Measurements from ENCODE around the gene PPP4R4. TPM values are rescaled to one million over a fixed set of nuclear protein-coding genes. Genes with fewer than 3 reads are reported as not detected.

PPP4R4 gene
- total RNA-seq, 1 experiment from 2014 or later = 1.1 TPM

GRCh38 chr14:94162466-94162865 is 11.7 kb upstream of the PPP4R4 start:
- in situ Hi-C loops (cut with HindIII; ENCODE audit: low pct_unique_long_range_greater_than_20kb, low sequenced_read_pairs) (no loop called here), intact Hi-C loops (cut with micrococcal nuclease; ENCODE audit: unreplicated experiment) (no loop called here)
- no peak for ATAC-seq
- H3K36me3 ChIP-seq (ENCODE audit: control insufficient read depth, insufficient read depth, low read length) = no peaks in the 10 kb centered on the region
- BruUV-seq (replicated peaks) = no TSS peak
- no peak for DNase-seq (ENCODE audit: low read depth, low spot score)
- TF ChIP-seq REST (IDR thresholded peaks at IDR 0.05; ENCODE audit: insufficient read depth in 1 of 2, low read depth in 2 of 2, low read length in 1 of 2) = no peak
- TF ChIP-seq SIN3A (IDR thresholded peaks at IDR 0.05; ENCODE audit: borderline replicate concordance, insufficient read depth, low read depth, low read length) = no peak
- TF ChIP-seq CTCF (IDR thresholded peaks at IDR 0.05) = no peak
- no peak for TF ChIP-seq POLR2AphosphoS5 (IDR thresholded peaks at IDR 0.05; ENCODE audit: low read depth, low read length)
- no peak for TF ChIP-seq TCF7L2 (IDR thresholded peaks at IDR 0.05; ENCODE audit: low read depth, low read length)
- H3K4me1 ChIP-seq (ENCODE audit: control insufficient read depth, insufficient read depth, low read length) = no peaks in the 10 kb centered on the region
- H3K27me3 ChIP-seq (ENCODE audit: control insufficient read depth, insufficient read depth, low read length) = peaks cover 3% of the 10 kb centered on the region; the same call in 1 of the 2 replicates
- CTCF ChIA-PET = interaction anchor here (0.5 kb wide), 1 partner anchor 18 kb away, joined by 4 read pairs; no protein-coding TSS in a partner anchor
- H3K4me3 ChIP-seq (ENCODE audit: low read depth in 2 of 2, low read length in 2 of 2) = no peak overlapping the region
- POLR2A ChIA-PET = no interaction called here
- H3K9me3 ChIP-seq (ENCODE audit: control insufficient read depth, insufficient read depth, low read depth, low read length) = no peaks in the 10 kb centered on the region
- no peak overlapping the region for H3K27ac ChIP-seq (ENCODE audit: low read length)

- ChIA-PET POLR2A (no interaction called here), CTCF (no interaction called here)
- ATAC-seq (no peak), DNase-seq (ENCODE audit: low read depth, low spot score) (no peak)
- no TSS peak for BruUV-seq (replicated peaks)
- Histone ChIP-seq H3K4me1 (ENCODE audit: control insufficient read depth, insufficient read depth, low read length) (no peaks in the 10 kb centered on the region), H3K4me3 (ENCODE audit: low read depth in 2 of 2, low read length in 2 of 2) (no peak overlapping the region), H3K27ac (ENCODE audit: low read length) (no peak overlapping the region), H3K36me3 (ENCODE audit: control insufficient read depth, insufficient read depth, low read length) (no peaks in the 10 kb centered on the region), H3K27me3 (ENCODE audit: control insufficient read depth, insufficient read depth, low read length) (no peaks in the 10 kb centered on the region; the same call in 1 of the 2 replicates), H3K9me3 (ENCODE audit: control insufficient read depth, insufficient read depth, low read depth, low read length) (no peaks in the 10 kb centered on the region)
- TF ChIP-seq TCF7L2 (IDR thresholded peaks at IDR 0.05; ENCODE audit: low read depth, low read length) = no peak
- no peak for TF ChIP-seq POLR2AphosphoS5 (IDR thresholded peaks at IDR 0.05; ENCODE audit: low read depth, low read length)
- no peak for TF ChIP-seq REST (IDR thresholded peaks at IDR 0.05; ENCODE audit: insufficient read depth in 1 of 2, low read depth in 2 of 2, low read length in 1 of 2)
- TF ChIP-seq CTCF (IDR thresholded peaks at IDR 0.05) = no peak
- TF ChIP-seq SIN3A (IDR thresholded peaks at IDR 0.05; ENCODE audit: borderline replicate concordance, insufficient read depth, low read depth, low read length) = no peak
- intact Hi-C loops (cut with micrococcal nuclease; ENCODE audit: unreplicated experiment) = no loop called here
- in situ Hi-C loops (cut with HindIII; ENCODE audit: low pct_unique_long_range_greater_than_20kb, low sequenced_read_pairs) = no loop called here
Measured at GRCh38 chr14:94163796-94164195, 10.3 kb upstream of the PPP4R4 start.
